ENCODE data around the gene C1D. TPM values are rescaled to one million over a fixed set of nuclear protein-coding genes. Genes with fewer than 3 reads are reported as not detected.

Gene C1D
- total RNA-seq, 4 donors from 2014 or later, result 12.4 to 44.6 (median 29.2) TPM

GRCh38 chr2:67993329-67993728 lies 69.5 kb downstream of the C1D start:
- intact Hi-C loops (cut with DNase I), result no loop called here
- TF ChIP-seq POLR2A (IDR thresholded peaks at IDR 0.05) (no peak), CTCF (IDR thresholded peaks at IDR 0.05) (no peak)
- Histone ChIP-seq H3K27ac (no peak overlapping the region), H3K9me3 (peaks cover 0 to 5% (median 0%) of the 10 kb centered on the region in 3 donors), H3K36me3 (no peaks in the 10 kb centered on the region), H3K27me3 (peaks cover 0 to 2% (median 0%) of the 10 kb centered on the region in 4 donors), H3K4me1 (peaks cover 0 to 21% (median 0%) of the 10 kb centered on the region in 3 donors), H3K4me3 (no peak overlapping the region)
- DNase-seq, result no peak
- WGBS, 2 donors, result 74 to 96% methylated on average over 3 of the region's 3 CpGs

GRCh38 chr2:67991456-67991855 lies 71.3 kb downstream of the C1D start:
- no peak overlapping the region for H3K4me3 ChIP-seq
- H3K27me3 ChIP-seq, result no peaks in the 10 kb centered on the region
- WGBS, 2 donors, result 63 to 92% methylated on average over 2 of the region's 2 CpGs
- peaks cover 0 to 8% (median 0%) of the 10 kb centered on the region in 3 donors for H3K9me3 ChIP-seq
- TF ChIP-seq CTCF (IDR thresholded peaks at IDR 0.05), result no peak
- no peak for TF ChIP-seq POLR2A (IDR thresholded peaks at IDR 0.05)
- H3K36me3 ChIP-seq, result no peaks in the 10 kb centered on the region
- DNase-seq, result no peak
- peaks cover 0 to 4% (median 0%) of the 10 kb centered on the region in 3 donors for H3K4me1 ChIP-seq
- no peak overlapping the region for H3K27ac ChIP-seq
- intact Hi-C loops (cut with DNase I), result no loop called here

Other genes with a start within 250 kb of the C1D start
- 10 to 100 TPM in 3 of 4 donors, 1 to 10 TPM in 1; 7.9 to 25.6 (median 15.8) TPM for gene PNO1, start 94.9 kb upstream of the C1D start, total RNA-seq
- 10 to 100 TPM; 25.8 to 32.7 (median 28.2) TPM for gene PPP3R1, start 189.5 kb upstream of the C1D start, total RNA-seq

Data from esophagus squamous epithelium (tissue), 5 donors.